ENCODE measurements around the gene ZBTB7C. TPM values are rescaled to one million over a fixed set of nuclear protein-coding genes. Genes with fewer than 3 reads are reported as not detected.

ZBTB7C gene
- total RNA-seq, 1 donor from 2014 or later, result 0.11 TPM

- Mint-ChIP-seq H3K36me3 (ENCODE audit: unreplicated experiment) (no peaks in the 10 kb centered on the region), H3K27me3 (ENCODE audit: unreplicated experiment) (peaks cover 86% of the 10 kb centered on the region)
- no peak for TF ChIP-seq CTCF (IDR thresholded peaks at IDR 0.05)
These were observed 8.8 kb upstream of the ZBTB7C start for GRCh38 chr18:48417985-48418384.

GRCh38 chr18:48413342-48413741 lies 4.2 kb upstream of the ZBTB7C start:
- no peak overlapping the region for H3K4me3 Mint-ChIP-seq (ENCODE audit: unreplicated experiment)
- DNase-seq (ENCODE audit: extremely low spot score, unreplicated experiment), result no peak

More at GRCh38 chr18:48417985-48418384, 8.8 kb upstream of the ZBTB7C start:
- Mint-ChIP-seq H3K9me3 (ENCODE audit: unreplicated experiment) (no peaks in the 10 kb centered on the region), H3K4me3 (ENCODE audit: unreplicated experiment) (no peak overlapping the region), H3K27ac (ENCODE audit: unreplicated experiment) (no peak overlapping the region), H3K4me1 (ENCODE audit: unreplicated experiment) (no peaks in the 10 kb centered on the region)
- DNase-seq (ENCODE audit: extremely low spot score, unreplicated experiment), result no peak

GRCh38 chr18:48412339-48412929 lies 3.3 kb upstream of the ZBTB7C start:
- no peak for DNase-seq (ENCODE audit: extremely low spot score, unreplicated experiment)
- Mint-ChIP-seq H3K4me3 (ENCODE audit: unreplicated experiment) (no peak overlapping the region), H3K36me3 (ENCODE audit: unreplicated experiment) (no peaks in the 10 kb centered on the region), H3K27me3 (ENCODE audit: unreplicated experiment) (peaks cover 76% of the 10 kb centered on the region), H3K27ac (ENCODE audit: unreplicated experiment) (no peak overlapping the region), H3K4me1 (ENCODE audit: unreplicated experiment) (peaks cover 10% of the 10 kb centered on the region), H3K9me3 (ENCODE audit: unreplicated experiment) (no peaks in the 10 kb centered on the region)
- TF ChIP-seq CTCF (IDR thresholded peaks at IDR 0.05), result peak; percentile 73

More at GRCh38 chr18:48413342-48413741, 4.2 kb upstream of the ZBTB7C start:
- no peak for TF ChIP-seq CTCF (IDR thresholded peaks at IDR 0.05)
- no peaks in the 10 kb centered on the region for H3K9me3 Mint-ChIP-seq (ENCODE audit: unreplicated experiment)
- H3K36me3 Mint-ChIP-seq (ENCODE audit: unreplicated experiment), result no peaks in the 10 kb centered on the region
- no peak overlapping the region for H3K27ac Mint-ChIP-seq (ENCODE audit: unreplicated experiment)
- H3K27me3 Mint-ChIP-seq (ENCODE audit: unreplicated experiment), result peaks cover 76% of the 10 kb centered on the region
- H3K4me1 Mint-ChIP-seq (ENCODE audit: unreplicated experiment), result peaks cover 6% of the 10 kb centered on the region

GRCh38 chr18:48410095-48410920 lies 1.1 kb upstream of the ZBTB7C start:
- TF ChIP-seq CTCF (IDR thresholded peaks at IDR 0.05), result no peak
- DNase-seq (ENCODE audit: extremely low spot score, unreplicated experiment), result peak; percentile 94
- no peak overlapping the region for H3K27ac Mint-ChIP-seq (ENCODE audit: unreplicated experiment)
- H3K27me3 Mint-ChIP-seq (ENCODE audit: unreplicated experiment), result peaks cover 75% of the 10 kb centered on the region
- H3K4me3 Mint-ChIP-seq (ENCODE audit: unreplicated experiment), result peak overlapping the region; percentile 71
- no peaks in the 10 kb centered on the region for H3K9me3 Mint-ChIP-seq (ENCODE audit: unreplicated experiment)
- H3K4me1 Mint-ChIP-seq (ENCODE audit: unreplicated experiment), result peaks cover 10% of the 10 kb centered on the region
- H3K36me3 Mint-ChIP-seq (ENCODE audit: unreplicated experiment), result no peaks in the 10 kb centered on the region

GRCh38 chr18:48409591-48410094 lies 460 bp upstream of the ZBTB7C start:
- Mint-ChIP-seq H3K27ac (ENCODE audit: unreplicated experiment) (no peak overlapping the region), H3K9me3 (ENCODE audit: unreplicated experiment) (no peaks in the 10 kb centered on the region), H3K4me1 (ENCODE audit: unreplicated experiment) (peaks cover 10% of the 10 kb centered on the region), H3K36me3 (ENCODE audit: unreplicated experiment) (no peaks in the 10 kb centered on the region), H3K4me3 (ENCODE audit: unreplicated experiment) (peak overlapping the region; percentile 71), H3K27me3 (ENCODE audit: unreplicated experiment) (peaks cover 75% of the 10 kb centered on the region)
- DNase-seq (ENCODE audit: extremely low spot score, unreplicated experiment), result no peak
- TF ChIP-seq CTCF (IDR thresholded peaks at IDR 0.05), result no peak

Measured in osteocyte (in vitro differentiated cells).